ENCODE results near the gene ATG4D.
"Not testable (repeated sequence)": the region's sequence is repeated elsewhere in the genome, so short reads cannot be mapped to it uniquely, and the experiment has no call there.

The ATG4D gene

DNA sequence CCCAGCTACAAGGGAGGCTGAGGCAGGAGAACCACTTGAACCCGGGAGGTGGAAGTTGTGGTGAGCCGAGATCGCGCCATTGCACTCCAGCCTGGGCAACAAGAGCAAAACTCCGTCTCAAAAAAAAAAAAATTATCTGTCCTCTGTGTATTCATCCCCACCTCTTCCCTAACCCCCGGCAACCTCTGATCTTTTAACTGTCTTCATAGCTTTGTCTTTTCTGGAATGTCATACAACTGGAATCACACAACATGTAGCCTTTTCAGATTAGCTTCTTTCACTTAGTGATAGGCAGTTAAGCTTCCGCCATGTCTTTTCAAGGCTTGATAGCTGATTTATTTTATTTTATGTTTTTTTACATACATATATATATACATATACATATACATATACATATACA, 18.1 kb upstream of the ATG4D start:
- ChIA-PET CTCF (interaction anchor here (1.0 to 1.3 kb wide), 2 partner anchors 15 to 46 kb away, joined by 4 read pairs; no protein-coding TSS in a partner anchor), POLR2A (no interaction called here)
- TF ChIP-seq, protein P1, sequence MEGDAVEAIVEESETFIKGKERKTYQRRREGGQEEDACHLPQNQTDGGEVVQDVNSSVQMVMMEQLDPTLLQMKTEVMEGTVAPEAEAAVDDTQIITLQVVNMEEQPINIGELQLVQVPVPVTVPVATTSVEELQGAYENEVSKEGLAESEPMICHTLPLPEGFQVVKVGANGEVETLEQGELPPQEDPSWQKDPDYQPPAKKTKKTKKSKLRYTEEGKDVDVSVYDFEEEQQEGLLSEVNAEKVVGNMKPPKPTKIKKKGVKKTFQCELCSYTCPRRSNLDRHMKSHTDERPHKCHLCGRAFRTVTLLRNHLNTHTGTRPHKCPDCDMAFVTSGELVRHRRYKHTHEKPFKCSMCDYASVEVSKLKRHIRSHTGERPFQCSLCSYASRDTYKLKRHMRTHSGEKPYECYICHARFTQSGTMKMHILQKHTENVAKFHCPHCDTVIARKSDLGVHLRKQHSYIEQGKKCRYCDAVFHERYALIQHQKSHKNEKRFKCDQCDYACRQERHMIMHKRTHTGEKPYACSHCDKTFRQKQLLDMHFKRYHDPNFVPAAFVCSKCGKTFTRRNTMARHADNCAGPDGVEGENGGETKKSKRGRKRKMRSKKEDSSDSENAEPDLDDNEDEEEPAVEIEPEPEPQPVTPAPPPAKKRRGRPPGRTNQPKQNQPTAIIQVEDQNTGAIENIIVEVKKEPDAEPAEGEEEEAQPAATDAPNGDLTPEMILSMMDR (IDR thresholded peaks at IDR 0.05; ENCODE audit: control extremely low read depth, extremely low read depth, low read depth, missing control alignments): no peak
- no peak for DNase-seq (ENCODE audit: extremely low spot score)

DNA sequence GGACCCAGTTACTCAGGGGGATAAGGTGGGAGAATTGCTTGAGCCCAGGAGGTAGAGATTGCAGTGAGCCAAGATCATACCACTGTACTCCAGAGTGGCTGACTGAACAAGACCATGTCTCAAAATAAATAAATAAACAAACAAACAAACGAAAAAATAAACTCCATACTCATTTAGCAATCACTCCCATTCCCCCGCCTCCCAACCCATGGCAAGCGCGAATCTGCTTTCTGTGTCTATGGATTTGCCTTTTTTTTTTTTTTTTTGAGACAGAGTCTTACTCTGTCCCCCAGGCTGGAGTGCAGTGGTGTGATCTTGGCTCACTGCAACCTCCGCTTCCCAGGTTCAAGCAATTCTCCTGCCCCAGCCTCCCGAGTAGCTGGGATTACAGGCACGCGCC, 16.8 kb upstream of the ATG4D start:
- DNase-seq (ENCODE audit: extremely low spot score); POLR2A ChIA-PET: not testable (repeated sequence)
- CTCF ChIA-PET: interaction anchor here (1.0 to 1.1 kb wide), 2 partner anchors 14 to 17 kb away, joined by 3 read pairs; no protein-coding TSS in a partner anchor

DNA sequence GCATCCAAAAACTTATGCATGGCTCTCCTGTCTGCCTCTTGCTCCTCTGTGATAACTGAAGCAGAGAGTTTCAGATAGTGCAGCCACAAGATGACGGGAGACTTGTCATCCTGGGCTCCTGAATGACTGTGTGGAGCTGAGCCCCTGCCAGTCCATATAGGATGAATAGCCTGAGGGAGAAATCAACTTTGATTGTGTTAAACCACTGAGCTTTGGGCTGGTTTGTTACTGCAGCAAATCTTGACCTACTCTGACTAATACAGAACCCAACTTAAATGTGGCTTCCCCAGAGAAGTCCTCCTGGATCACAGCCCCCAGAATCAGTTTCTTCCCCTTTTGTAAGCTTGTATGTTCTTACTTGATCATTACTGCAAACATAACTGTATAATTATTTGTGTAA, 11.2 kb upstream of the ATG4D start:
- TF ChIP-seq, protein P1 (IDR thresholded peaks at IDR 0.05; ENCODE audit: control extremely low read depth, extremely low read depth, low read depth, missing control alignments): no peak
- DNase-seq (ENCODE audit: extremely low spot score): no peak
- CTCF ChIA-PET: interaction anchor here (1.3 to 1.8 kb wide), 2 partner anchors 9 to 10 kb away, joined by 5 to 6 read pairs; no protein-coding TSS in a partner anchor
- POLR2A ChIA-PET: no interaction called here

DNA sequence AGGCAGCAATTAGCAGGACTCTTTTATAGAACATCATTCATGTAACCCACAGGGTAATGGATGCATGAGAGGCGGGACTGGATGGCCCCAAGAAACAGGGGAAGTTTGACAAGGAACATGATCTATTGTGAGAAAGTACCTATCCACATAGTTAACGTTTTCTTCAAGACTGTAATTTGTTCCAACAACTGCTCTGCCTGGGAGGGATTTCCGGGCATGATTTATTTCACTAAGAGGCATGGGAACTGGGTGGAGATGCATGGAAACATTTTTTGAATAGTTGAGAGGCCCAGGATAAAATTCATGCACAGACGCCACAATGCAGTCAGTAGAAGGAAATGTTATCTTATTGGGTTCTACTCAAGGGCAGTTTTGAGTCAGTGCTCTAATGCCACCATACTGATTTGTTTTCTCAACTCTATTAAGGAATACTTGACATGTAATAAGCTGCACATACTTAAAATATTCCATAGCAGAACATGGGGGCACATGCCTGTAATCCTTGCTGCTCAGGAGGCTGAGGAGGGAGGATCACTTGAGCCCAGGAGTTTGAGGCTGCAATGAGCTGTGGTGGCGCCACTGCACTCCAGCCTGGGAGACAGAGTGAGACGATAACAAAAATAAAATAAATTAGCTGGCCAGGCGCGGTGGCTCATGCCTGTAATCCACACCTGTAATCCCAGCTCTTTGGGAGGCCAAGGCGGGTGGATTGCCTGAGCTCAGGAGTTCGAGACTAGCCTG, 9.9 kb upstream of the ATG4D start:
- ChIA-PET CTCF (interaction anchor here (0.8 to 2.0 kb wide), 6 partner anchors 8 to 111 kb away, joined by 3 to 8 read pairs (median 4); partner anchors contain the start of gene ATG4D), POLR2A (no interaction called here)
- no peak for DNase-seq (ENCODE audit: extremely low spot score)
- TF ChIP-seq, protein P1 (IDR thresholded peaks at IDR 0.05; ENCODE audit: control extremely low read depth, extremely low read depth, low read depth, missing control alignments): no peak

DNA sequence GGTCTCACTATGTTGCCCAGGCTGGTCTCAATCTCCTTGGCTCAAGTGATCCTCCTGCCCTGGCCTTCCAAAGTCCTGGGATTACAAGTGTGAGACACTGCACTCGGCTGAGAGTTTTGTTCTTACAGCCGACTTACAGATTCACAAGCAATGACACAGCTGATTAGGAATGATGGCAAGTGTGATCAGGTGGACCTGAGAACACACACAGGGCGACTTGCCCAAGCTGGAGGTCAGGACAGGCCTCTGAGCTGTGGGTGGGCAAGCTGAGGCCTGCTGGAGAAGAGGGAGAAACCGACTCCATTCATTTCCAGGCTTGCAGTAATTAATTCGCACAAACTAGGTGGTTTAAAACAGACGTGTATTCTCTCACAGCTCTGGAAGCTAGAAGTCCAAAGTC, 8.1 kb upstream of the ATG4D start:
- CTCF ChIA-PET: interaction anchor here (0.8 to 2.0 kb wide), 7 partner anchors 30 to 164 kb away, joined by 3 to 8 read pairs (median 4); no protein-coding TSS in a partner anchor
- TF ChIP-seq, protein P1 (IDR thresholded peaks at IDR 0.05; ENCODE audit: control extremely low read depth, extremely low read depth, low read depth, missing control alignments): no peak
- POLR2A ChIA-PET: interaction anchor here (0.7 kb wide), 1 partner anchor 42 kb away, joined by 4 read pairs; no protein-coding TSS in a partner anchor
- DNase-seq (ENCODE audit: extremely low spot score): no peak

DNA sequence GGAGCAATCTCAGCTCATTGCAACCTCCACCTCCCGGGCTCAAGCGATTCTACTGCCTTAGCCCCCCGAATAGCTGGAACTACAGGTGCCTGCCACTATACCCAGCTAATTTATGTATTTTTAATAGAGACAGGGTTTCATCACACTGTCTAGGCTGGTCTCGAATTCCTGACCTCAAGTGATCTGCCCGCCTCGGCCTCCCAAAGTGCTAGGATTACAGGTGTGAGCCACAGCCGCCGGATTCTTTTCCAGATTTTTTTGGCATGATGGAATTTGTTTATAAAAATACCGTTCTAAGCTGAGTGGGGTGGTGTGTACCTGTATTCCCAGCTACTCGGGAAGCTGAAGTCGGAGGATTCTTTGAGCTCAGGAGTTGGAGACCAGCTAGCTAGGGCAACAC, 6.0 kb upstream of the ATG4D start:
- CTCF ChIA-PET: interaction anchor here (0.8 to 0.9 kb wide), 2 partner anchors 32 to 36 kb away, joined by 3 to 4 read pairs; no protein-coding TSS in a partner anchor
- POLR2A ChIA-PET: no interaction called here
- TF ChIP-seq, protein P1 (IDR thresholded peaks at IDR 0.05; ENCODE audit: control extremely low read depth, extremely low read depth, low read depth, missing control alignments): no peak
- DNase-seq (ENCODE audit: extremely low spot score): no peak

Measured in GM10248 (cell line).